Uterus (tissue), 2 donors: ENCODE measurements around the gene OR6K2.

Experiments used
- POLR2A ChIP-seq, 2 donors: fragments of 450-650 bp; IDR thresholded peaks; one replicate each; pipeline ENCODE4 v1.6.1; 2016; ENCODE audit warnings: antibody characterized with exemption in 2 of 2, mild to moderate bottlenecking in 1 of 2, moderate library complexity in 1 of 2
- TF ChIP-seq, protein P1 (sequence below), 4 experiments: fragments of 200-600 bp in 2 of 4; fragments of 450-650 bp in 2 of 4; sonication (generic) in 2 of 4; IDR thresholded peaks; one replicate each; pipeline ENCODE4 v1.5.1; 2016 to 2019; ENCODE audit warnings: antibody characterized with exemption in 4 of 4, mild to moderate bottlenecking in 2 of 4, moderate library complexity in 1 of 4

DNA sequence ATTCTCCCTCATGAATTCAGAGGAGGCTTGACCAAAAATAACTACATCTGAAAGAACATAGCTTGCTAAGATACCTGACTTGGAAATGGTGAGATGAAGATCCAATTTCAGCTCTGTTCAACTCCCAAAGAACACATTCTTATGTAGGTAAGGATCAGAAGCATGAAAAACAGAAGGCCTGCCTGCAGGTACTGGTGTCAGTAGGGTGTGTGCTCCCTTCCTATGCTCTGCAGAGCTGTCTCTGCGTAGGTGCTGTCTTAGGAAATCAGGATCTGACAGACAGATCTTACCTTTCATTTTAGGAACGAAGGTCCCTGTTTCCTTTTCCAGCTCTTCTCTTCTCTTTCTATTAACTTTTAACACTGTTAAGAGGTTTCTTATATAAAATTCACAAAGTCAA is 5.6 kb upstream of the OR6K2 start:
- TF ChIP-seq, protein P1, sequence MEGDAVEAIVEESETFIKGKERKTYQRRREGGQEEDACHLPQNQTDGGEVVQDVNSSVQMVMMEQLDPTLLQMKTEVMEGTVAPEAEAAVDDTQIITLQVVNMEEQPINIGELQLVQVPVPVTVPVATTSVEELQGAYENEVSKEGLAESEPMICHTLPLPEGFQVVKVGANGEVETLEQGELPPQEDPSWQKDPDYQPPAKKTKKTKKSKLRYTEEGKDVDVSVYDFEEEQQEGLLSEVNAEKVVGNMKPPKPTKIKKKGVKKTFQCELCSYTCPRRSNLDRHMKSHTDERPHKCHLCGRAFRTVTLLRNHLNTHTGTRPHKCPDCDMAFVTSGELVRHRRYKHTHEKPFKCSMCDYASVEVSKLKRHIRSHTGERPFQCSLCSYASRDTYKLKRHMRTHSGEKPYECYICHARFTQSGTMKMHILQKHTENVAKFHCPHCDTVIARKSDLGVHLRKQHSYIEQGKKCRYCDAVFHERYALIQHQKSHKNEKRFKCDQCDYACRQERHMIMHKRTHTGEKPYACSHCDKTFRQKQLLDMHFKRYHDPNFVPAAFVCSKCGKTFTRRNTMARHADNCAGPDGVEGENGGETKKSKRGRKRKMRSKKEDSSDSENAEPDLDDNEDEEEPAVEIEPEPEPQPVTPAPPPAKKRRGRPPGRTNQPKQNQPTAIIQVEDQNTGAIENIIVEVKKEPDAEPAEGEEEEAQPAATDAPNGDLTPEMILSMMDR (IDR thresholded peaks at IDR 0.05) = no peak
- no peak for TF ChIP-seq POLR2A (IDR thresholded peaks at IDR 0.05)
